Hepatocyte (in vitro differentiated cells): ENCODE measurements around the gene SPAG4.

Experiments used
- EZH2 ChIP-seq: fragments of 200-600 bp; sonication (generic); IDR thresholded peaks from 2 replicates; pipeline ENCODE4 v1.6.1; 2016; ENCODE audit warnings: antibody characterized with exemption, mild to moderate bottlenecking, borderline replicate concordance
- TF ChIP-seq, protein P1 (sequence below): fragments of 200-600 bp; sonication (generic); IDR thresholded peaks from 2 replicates; pipeline ENCODE4 v1.5.1; 2016; ENCODE audit warnings: antibody characterized with exemption, mild to moderate bottlenecking; ENCODE audit not compliant: poor library complexity

DNA sequence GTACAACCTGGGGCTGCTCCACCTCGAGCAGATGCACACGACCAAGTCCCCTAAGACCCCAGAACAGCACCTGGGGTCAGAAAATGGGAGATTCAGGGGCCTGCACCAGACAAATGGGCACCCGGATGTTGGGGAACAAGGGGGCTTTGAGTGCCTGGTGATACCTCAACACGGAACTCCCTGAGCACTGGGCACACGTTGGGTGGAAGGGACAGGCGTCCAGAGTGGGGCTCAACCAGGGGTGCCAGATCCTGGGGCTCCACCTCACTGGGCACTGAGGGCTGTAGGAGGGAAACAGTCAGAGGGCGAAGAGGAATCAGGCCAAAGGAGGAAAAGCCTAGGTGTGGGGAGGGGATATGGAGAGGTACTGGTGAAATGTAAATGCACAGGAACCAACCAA lies 33.5 kb upstream of the SPAG4 start:
- no peak for TF ChIP-seq EZH2
- TF ChIP-seq, protein P1, sequence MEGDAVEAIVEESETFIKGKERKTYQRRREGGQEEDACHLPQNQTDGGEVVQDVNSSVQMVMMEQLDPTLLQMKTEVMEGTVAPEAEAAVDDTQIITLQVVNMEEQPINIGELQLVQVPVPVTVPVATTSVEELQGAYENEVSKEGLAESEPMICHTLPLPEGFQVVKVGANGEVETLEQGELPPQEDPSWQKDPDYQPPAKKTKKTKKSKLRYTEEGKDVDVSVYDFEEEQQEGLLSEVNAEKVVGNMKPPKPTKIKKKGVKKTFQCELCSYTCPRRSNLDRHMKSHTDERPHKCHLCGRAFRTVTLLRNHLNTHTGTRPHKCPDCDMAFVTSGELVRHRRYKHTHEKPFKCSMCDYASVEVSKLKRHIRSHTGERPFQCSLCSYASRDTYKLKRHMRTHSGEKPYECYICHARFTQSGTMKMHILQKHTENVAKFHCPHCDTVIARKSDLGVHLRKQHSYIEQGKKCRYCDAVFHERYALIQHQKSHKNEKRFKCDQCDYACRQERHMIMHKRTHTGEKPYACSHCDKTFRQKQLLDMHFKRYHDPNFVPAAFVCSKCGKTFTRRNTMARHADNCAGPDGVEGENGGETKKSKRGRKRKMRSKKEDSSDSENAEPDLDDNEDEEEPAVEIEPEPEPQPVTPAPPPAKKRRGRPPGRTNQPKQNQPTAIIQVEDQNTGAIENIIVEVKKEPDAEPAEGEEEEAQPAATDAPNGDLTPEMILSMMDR: no peak
